ENCODE data around the gene CNPY1. TPM values are rescaled to one million over a fixed set of nuclear protein-coding genes. Genes with fewer than 3 reads are reported as not detected.

CNPY1 gene
- total and polyA plus RNA-seq, 9 donors, result 0.05 TPM; not detected in 8

GRCh38 chr7:155557778-155558177, 11.4 kb upstream of the CNPY1 start:
- intact Hi-C loops (cut with DNase I), result no loop called here
- Histone ChIP-seq H3K4me3 (no peak overlapping the region), H3K4me1 (ENCODE audit: insufficient read depth) (no peaks in the 10 kb centered on the region), H3K27ac (no peak overlapping the region), H3K27me3 (no peaks in the 10 kb centered on the region), H3K36me3 (no peaks in the 10 kb centered on the region), H3K9me3 (no peaks in the 10 kb centered on the region)
- TF ChIP-seq, protein P1, sequence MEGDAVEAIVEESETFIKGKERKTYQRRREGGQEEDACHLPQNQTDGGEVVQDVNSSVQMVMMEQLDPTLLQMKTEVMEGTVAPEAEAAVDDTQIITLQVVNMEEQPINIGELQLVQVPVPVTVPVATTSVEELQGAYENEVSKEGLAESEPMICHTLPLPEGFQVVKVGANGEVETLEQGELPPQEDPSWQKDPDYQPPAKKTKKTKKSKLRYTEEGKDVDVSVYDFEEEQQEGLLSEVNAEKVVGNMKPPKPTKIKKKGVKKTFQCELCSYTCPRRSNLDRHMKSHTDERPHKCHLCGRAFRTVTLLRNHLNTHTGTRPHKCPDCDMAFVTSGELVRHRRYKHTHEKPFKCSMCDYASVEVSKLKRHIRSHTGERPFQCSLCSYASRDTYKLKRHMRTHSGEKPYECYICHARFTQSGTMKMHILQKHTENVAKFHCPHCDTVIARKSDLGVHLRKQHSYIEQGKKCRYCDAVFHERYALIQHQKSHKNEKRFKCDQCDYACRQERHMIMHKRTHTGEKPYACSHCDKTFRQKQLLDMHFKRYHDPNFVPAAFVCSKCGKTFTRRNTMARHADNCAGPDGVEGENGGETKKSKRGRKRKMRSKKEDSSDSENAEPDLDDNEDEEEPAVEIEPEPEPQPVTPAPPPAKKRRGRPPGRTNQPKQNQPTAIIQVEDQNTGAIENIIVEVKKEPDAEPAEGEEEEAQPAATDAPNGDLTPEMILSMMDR (IDR thresholded peaks at IDR 0.05), result no peak
- no peak for TF ChIP-seq EP300 (IDR thresholded peaks at IDR 0.05)
- TF ChIP-seq POLR2A (IDR thresholded peaks at IDR 0.05), result no peak
- no peak for DNase-seq
- WGBS, 3 donors, result 80 to 89% (median 88%) methylated on average over 10 of the region's 10 CpGs

DNA sequence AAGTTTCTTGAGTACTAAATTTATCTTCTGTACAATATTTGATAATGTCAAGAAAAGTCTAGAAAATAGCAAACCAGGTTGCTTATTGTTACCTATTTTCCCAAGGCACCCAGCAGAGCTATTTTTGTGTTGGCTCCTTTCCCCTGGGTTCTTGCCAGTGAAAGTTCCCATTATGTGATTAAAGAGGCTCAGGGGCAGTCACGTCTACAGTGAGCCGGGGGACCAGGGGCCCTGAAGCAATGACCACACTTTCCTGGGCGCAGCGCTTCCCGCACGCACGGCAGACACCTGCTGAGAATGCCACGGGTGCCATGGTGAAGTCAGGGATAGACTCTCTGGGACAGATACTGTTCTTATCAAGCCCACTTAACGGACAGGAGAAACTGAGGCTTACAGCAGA, 10.4 kb upstream of the CNPY1 start:
- no peak overlapping the region for H3K27ac ChIP-seq
- 83 to 86% (median 85%) methylated on average over 9 of the region's 9 CpGs for WGBS, 3 donors

DNA sequence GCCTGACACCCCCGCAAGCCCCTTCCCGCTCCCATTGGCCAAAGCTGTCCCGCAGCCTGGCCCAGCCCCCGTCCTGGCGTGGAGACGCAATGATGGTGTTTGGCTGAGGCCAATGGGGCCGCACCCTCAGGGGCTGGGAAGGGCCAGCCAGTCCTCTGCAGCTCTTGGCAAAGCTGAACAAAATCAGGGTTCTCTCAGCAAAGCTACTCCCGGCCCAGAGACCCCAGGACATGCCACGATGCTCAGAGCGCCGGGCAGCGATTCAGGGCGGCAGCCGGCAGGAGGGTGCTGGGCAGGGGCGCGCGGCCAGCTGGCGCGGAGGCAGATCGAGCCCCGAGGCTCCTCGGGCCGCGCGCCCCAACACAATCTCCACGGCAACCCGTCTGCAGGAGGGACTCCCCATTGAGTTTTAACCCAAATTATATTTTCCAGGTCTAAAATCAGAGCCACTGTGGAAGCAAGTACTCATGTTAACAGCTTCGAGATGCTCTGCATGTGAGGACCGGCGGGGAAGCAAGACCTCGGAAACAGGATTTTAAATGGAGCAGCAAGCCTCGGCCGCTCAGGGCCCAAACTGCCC, 8.8 kb upstream of the CNPY1 start:
- H3K9me3 ChIP-seq, result no peaks in the 10 kb centered on the region
- WGBS, 3 donors, result 86 to 93% (median 90%) methylated on average over 33 of the region's 33 CpGs
- no peaks in the 10 kb centered on the region for H3K36me3 ChIP-seq
- TF ChIP-seq EP300 (IDR thresholded peaks at IDR 0.05) (no peak), POLR2A (IDR thresholded peaks at IDR 0.05) (no peak)
- TF ChIP-seq, protein P1 (IDR thresholded peaks at IDR 0.05), result no peak
- no peaks in the 10 kb centered on the region for H3K27me3 ChIP-seq
- no peak overlapping the region for H3K4me3 ChIP-seq
- no peak for DNase-seq
- H3K4me1 ChIP-seq (ENCODE audit: insufficient read depth), result no peaks in the 10 kb centered on the region
- intact Hi-C loops (cut with DNase I), result no loop called here
- H3K27ac ChIP-seq, result no peak overlapping the region

More for the DNA sequence above, 10.4 kb upstream of the CNPY1 start:
- DNase-seq, result no peak
- TF ChIP-seq EP300 (IDR thresholded peaks at IDR 0.05), result no peak
- TF ChIP-seq, protein P1 (IDR thresholded peaks at IDR 0.05), result no peak
- no peak for TF ChIP-seq POLR2A (IDR thresholded peaks at IDR 0.05)
- Histone ChIP-seq H3K36me3 (no peaks in the 10 kb centered on the region), H3K4me1 (ENCODE audit: insufficient read depth) (no peaks in the 10 kb centered on the region), H3K4me3 (no peak overlapping the region), H3K9me3 (no peaks in the 10 kb centered on the region), H3K27me3 (no peaks in the 10 kb centered on the region)
- intact Hi-C loops (cut with DNase I), result no loop called here

DNA sequence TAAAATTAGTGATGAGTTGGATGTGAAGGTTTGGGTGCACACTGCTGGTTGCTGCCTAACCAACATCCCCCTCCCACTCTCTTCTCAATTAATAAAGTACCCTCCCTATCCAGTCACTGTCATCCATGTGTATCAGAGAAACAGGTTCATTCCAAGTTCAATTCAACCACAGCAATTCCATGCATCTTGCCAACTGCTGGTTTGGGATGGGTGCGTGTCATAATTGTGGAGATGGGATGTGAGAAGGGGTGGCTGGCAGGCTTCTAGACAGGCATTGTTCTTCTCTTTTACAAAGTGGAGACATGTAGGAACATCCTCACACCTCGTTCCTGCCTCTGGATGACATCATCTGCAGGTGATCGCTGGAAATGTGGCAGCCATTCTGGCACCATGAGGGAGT, 7.5 kb upstream of the CNPY1 start:
- no peak overlapping the region for H3K4me3 ChIP-seq
- no peaks in the 10 kb centered on the region for H3K9me3 ChIP-seq
- H3K27me3 ChIP-seq, result no peaks in the 10 kb centered on the region
- DNase-seq, result no peak
- 70 to 98% (median 90%) methylated on average over 3 of the region's 3 CpGs for WGBS, 3 donors
- intact Hi-C loops (cut with DNase I), result no loop called here
- H3K27ac ChIP-seq, result no peak overlapping the region
- no peaks in the 10 kb centered on the region for H3K36me3 ChIP-seq
- TF ChIP-seq POLR2A (IDR thresholded peaks at IDR 0.05) (no peak), EP300 (IDR thresholded peaks at IDR 0.05) (no peak)
- TF ChIP-seq, protein P1 (IDR thresholded peaks at IDR 0.05), result no peak
- H3K4me1 ChIP-seq (ENCODE audit: insufficient read depth), result no peaks in the 10 kb centered on the region
